Common myeloid progenitor, CD34-positive (primary cell): ENCODE measurements around the gene DLK2.

Experiments used
- CTCF ChIA-PET: fragments of 350-600 bp; sonication (Branson Sonifier 250); formaldehyde crosslinking; loops from one replicate; lab custom pipeline; 2021; ENCODE audit warnings: antibody characterized with exemption; lab: Charles Lee
- POLR2A ChIA-PET: fragments of 350-600 bp; sonication (Branson Sonifier 250); formaldehyde crosslinking; loops from one replicate; lab custom pipeline; 2021; ENCODE audit warnings: antibody characterized with exemption; lab: Charles Lee
- DNase-seq, 3 donors: peaks; one replicate each; pipeline versions ENCODE4 v3.0.0 to v3.0.0-alpha.2; 2013
- H3K27ac ChIP-seq, 2 experiments: 1 replicate in 1 of 2; 2 replicates in 1 of 2; pipeline ENCODE4 v1.7.0; 2013; ENCODE audit warnings: inconsistent platforms in 2 of 2, low read length in 2 of 2, mild to moderate bottlenecking in 2 of 2, low read depth in 1 of 2, moderate library complexity in 1 of 2; ENCODE audit not compliant: severe bottlenecking in 2 of 2, insufficient read depth in 1 of 2, poor library complexity in 1 of 2
- H3K27me3 ChIP-seq, 5 experiments: replicated peaks in 2 of 5; 1 replicate in 3 of 5; 2 replicates in 2 of 5; pipeline versions ENCODE4 v1.6.1 to v1.7.0; 2013; ENCODE audit warnings: low read length in 4 of 5, mild to moderate bottlenecking in 2 of 5, moderate library complexity in 2 of 5, inconsistent platforms in 1 of 5; ENCODE audit not compliant: insufficient read depth in 5 of 5, control insufficient read depth in 4 of 5
- H3K36me3 ChIP-seq, 4 experiments: 1 replicate in 2 of 4; 2 replicates in 2 of 4; pipeline versions ENCODE4 v1.6.1 to v1.7.0; 2013; ENCODE audit warnings: low read length in 3 of 4, control low read depth in 1 of 4, mild to moderate bottlenecking in 1 of 4; ENCODE audit not compliant: control insufficient read depth in 4 of 4, insufficient read depth in 4 of 4
- H3K4me1 ChIP-seq, 4 experiments: 1 replicate in 3 of 4; 2 replicates in 1 of 4; pipeline versions ENCODE4 v1.6.1 to v1.7.1; 2013; ENCODE audit warnings: low read length in 3 of 4, mild to moderate bottlenecking in 3 of 4, control low read depth in 1 of 4, inconsistent platforms in 1 of 4, moderate library complexity in 1 of 4; ENCODE audit not compliant: control insufficient read depth in 4 of 4, insufficient read depth in 4 of 4; ENCODE audit errors: control extremely low read depth in 1 of 4
- H3K4me3 ChIP-seq, 7 experiments: 1 replicate in 4 of 7; 2 replicates in 3 of 7; pipeline versions ENCODE4 v1.5.1 to v1.7.0; 2013; ENCODE audit warnings: mild to moderate bottlenecking in 7 of 7, low read length in 6 of 7, moderate library complexity in 6 of 7, inconsistent platforms in 2 of 7, low read depth in 2 of 7, control low read depth in 1 of 7; ENCODE audit not compliant: insufficient read depth in 4 of 7, control insufficient read depth in 1 of 7; ENCODE audit errors: extremely low read depth in 1 of 7
- H3K9me3 ChIP-seq, 5 experiments: 1 replicate in 4 of 5; 2 replicates in 1 of 5; pipeline versions ENCODE4 v1.6.1 to v1.7.1; 2013; ENCODE audit warnings: low read length in 4 of 5, mild to moderate bottlenecking in 2 of 5, inconsistent platforms in 1 of 5, low read depth in 1 of 5, moderate library complexity in 1 of 5; ENCODE audit not compliant: control insufficient read depth in 4 of 5, insufficient read depth in 2 of 5; ENCODE audit errors: control extremely low read depth in 1 of 5
- WGBS: methylation state at CpG from one replicate; pipeline ENCODE4 v1.1.5; 2013; ENCODE audit not compliant: insufficient coverage; 5-methylcytosine and 5-hydroxymethylcytosine counted together

The DLK2 gene

DNA sequence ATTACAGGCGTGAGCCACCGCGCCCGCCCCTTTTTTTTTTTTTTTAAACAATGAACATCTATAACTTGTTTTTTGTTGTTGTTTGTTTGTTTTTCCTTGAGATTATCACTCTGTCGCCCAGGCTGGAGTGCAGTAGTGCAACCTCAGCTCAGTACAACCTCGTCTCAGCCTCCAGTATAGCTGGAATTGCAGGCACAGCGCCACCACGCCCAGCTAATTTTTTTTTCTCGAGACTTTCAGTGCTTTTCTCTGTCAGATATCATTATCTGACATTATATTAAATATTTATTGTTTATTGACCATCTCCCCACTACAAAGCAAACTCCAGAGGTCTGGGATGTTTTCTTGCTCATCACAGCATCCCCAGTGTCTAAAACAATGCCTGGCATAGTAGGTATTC is 2.3 kb upstream of the DLK2 start:
- no peak for DNase-seq
- Histone ChIP-seq H3K4me3 (no peak overlapping the region), H3K27ac (no peak overlapping the region), H3K9me3 (peaks cover 0 to 4% (median 0%) of the 10 kb centered on the region in 5 experiments), H3K36me3 (peaks cover 0 to 8% (median 3%) of the 10 kb centered on the region in 4 experiments), H3K27me3 (peaks cover 0 to 49% (median 16%) of the 10 kb centered on the region in 5 experiments), H3K4me1 (peaks cover 0 to 15% (median 14%) of the 10 kb centered on the region in 4 experiments)
- WGBS, result 17% methylated on average over 2 of the region's 9 CpGs
- CTCF ChIA-PET, result interaction anchor here (0.6 to 3.0 kb wide), 3 partner anchors 37 to 118 kb away, joined by 3 to 20 read pairs (median 5); partner anchors contain the start of genes POLH and XPO5
- POLR2A ChIA-PET, result interaction anchor here (0.7 kb wide), 1 partner anchor 52 kb away, joined by 4 read pairs; no protein-coding TSS in a partner anchor

DNA sequence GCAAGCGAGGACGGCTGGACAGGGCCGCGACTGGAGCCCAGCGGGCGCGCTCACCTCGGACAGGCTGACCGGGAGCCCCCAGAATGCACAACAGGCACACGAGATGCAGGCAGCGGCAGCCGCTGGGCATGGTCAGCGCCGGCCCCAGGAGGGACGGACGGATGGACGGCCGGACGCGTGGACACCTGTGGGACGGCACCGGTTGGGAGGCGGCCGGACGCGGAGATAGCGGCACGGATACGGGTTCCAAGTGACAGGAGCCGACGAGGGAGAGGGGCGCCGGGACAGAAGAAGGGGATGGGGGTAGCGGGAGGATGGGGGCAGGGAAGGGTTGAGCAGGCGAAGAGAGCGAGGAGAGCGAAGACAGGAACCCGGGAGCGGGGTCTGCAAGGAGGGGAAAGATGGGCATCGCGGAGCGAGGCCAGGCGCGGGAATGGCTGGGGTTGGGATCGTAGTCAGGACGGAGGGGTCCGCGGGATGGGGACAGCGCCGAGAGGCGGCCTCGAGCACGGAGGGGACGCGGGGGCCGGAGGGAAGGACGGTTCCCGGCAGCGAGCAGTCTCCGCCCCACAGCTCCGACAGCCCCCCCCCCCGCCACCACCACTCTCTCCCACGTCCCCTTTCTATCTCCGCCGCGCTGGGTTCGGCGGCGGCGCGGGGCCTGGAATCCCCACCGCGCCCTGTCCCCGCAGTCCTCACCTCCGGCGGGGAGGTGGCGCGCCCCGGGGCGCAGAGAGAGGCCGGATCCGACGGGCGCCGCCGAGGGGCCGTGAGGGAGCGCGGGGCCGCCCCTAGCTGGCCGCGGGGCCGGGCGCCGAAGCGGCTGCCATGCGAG is 435 bp downstream of the DLK2 start:
- Histone ChIP-seq H3K4me1 (peaks cover 0 to 15% (median 14%) of the 10 kb centered on the region in 4 experiments), H3K36me3 (peaks cover 0 to 24% (median 16%) of the 10 kb centered on the region in 4 experiments), H3K4me3 (peak overlapping the region; percentile 30 to 80 (median 65)), H3K9me3 (peaks cover 0 to 4% (median 0%) of the 10 kb centered on the region in 5 experiments), H3K27ac (no peak overlapping the region), H3K27me3 (peaks cover 0 to 40% (median 12%) of the 10 kb centered on the region in 5 experiments)
- ChIA-PET POLR2A (interaction anchor here (0.6 kb wide), 1 partner anchor 158 kb away, joined by 3 read pairs; no protein-coding TSS in a partner anchor), CTCF (interaction anchor here (0.7 to 3.5 kb wide), 8 partner anchors 17 to 72 kb away, joined by 3 to 32 read pairs (median 4); no protein-coding TSS in a partner anchor)
- DNase-seq, result peak in 2 of 3 donors; percentile 35 to 69
- WGBS, result under 1% methylated on average over 74 of the region's 97 CpGs

- H3K27me3 ChIP-seq, result peaks cover 0 to 35% (median 8%) of the 10 kb centered on the region in 5 experiments
- DNase-seq, result peak in 2 of 3 donors; percentile 55 to 70
- peak overlapping the region; percentile 30 to 80 (median 65) for H3K4me3 ChIP-seq
- POLR2A ChIA-PET, result no interaction called here
- CTCF ChIA-PET, result interaction anchor here (1.6 to 3.5 kb wide), 4 partner anchors 10 to 62 kb away, joined by 3 to 32 read pairs (median 6); no protein-coding TSS in a partner anchor
- H3K27ac ChIP-seq, result no peak overlapping the region
- H3K4me1 ChIP-seq, result peaks cover 0 to 15% (median 14%) of the 10 kb centered on the region in 4 experiments
- H3K36me3 ChIP-seq, result peaks cover 0 to 30% (median 21%) of the 10 kb centered on the region in 4 experiments
- WGBS, result 24% methylated on average over 17 of the region's 17 CpGs
- peaks cover 0 to 4% (median 0%) of the 10 kb centered on the region in 5 experiments for H3K9me3 ChIP-seq
Measured at GRCh38 chr6:43454290-43454695, 1.1 kb downstream of the DLK2 start.

DNA sequence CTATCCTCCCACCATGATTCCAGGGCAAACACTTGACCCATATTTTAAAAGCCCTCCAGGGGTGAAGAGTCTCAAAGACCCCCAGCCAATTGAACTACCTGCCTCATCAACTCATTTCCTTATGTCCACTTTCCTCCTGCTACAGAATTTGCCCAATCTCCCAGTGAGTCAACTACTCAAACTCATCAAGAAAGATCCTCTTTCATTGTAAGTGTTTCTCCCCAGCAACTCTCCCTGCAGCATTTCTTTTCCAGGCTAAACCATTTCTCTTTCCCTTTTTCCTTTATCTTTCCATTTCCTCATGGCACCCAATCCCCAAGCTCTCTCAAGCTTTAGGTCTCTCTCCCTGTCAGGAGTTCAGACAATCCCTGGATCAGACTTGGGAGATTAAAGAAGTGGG is 1.5 kb downstream of the DLK2 start:
- CTCF ChIA-PET, result interaction anchor here (1.6 to 3.5 kb wide), 4 partner anchors 10 to 62 kb away, joined by 3 to 32 read pairs (median 6); no protein-coding TSS in a partner anchor

DNA sequence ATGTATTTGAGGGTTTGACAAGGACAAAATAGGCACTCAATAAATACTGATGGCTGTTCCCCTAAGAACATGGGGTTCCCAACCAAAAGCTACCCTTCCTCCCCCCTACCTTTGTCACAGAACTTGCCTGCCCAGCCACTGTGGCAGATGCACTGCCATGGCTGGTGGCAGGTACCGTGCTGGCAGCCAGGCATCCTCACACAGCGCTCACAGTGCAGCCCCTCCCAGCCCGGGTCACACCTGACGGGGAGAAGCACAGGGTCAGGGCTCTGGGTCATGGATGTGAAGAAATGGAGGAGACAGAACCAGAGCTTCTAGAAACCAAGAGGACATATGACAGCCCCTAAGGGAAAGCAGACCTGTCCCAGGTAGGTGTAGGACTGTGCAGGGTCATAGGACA is 2.5 kb downstream of the DLK2 start:
- ChIA-PET CTCF (interaction anchor here (0.6 to 3.5 kb wide), 8 partner anchors 9 to 53 kb away, joined by 3 to 32 read pairs (median 4); partner anchors contain the start of gene ABCC10), POLR2A (no interaction called here)
- H3K9me3 ChIP-seq, result peaks cover 0 to 4% (median 0%) of the 10 kb centered on the region in 5 experiments
- no peak overlapping the region for H3K4me3 ChIP-seq
- H3K27me3 ChIP-seq, result peaks cover 0 to 32% (median 8%) of the 10 kb centered on the region in 5 experiments
- peaks cover 0 to 15% (median 14%) of the 10 kb centered on the region in 4 experiments for H3K4me1 ChIP-seq
- WGBS, result 100% methylated on average over 4 of the region's 4 CpGs
- DNase-seq, result no peak
- no peak overlapping the region for H3K27ac ChIP-seq
- peaks cover 0 to 40% (median 28%) of the 10 kb centered on the region in 4 experiments for H3K36me3 ChIP-seq

More for the DNA sequence above, 1.5 kb downstream of the DLK2 start:
- peaks cover 0 to 35% (median 8%) of the 10 kb centered on the region in 5 experiments for H3K27me3 ChIP-seq
- POLR2A ChIA-PET, result no interaction called here
- peaks cover 0 to 34% (median 23%) of the 10 kb centered on the region in 4 experiments for H3K36me3 ChIP-seq
- no peak overlapping the region for H3K27ac ChIP-seq
- peaks cover 0 to 15% (median 14%) of the 10 kb centered on the region in 4 experiments for H3K4me1 ChIP-seq
- no peak for DNase-seq
- no peak overlapping the region for H3K4me3 ChIP-seq
- H3K9me3 ChIP-seq, result peaks cover 0 to 4% (median 0%) of the 10 kb centered on the region in 5 experiments

DNA sequence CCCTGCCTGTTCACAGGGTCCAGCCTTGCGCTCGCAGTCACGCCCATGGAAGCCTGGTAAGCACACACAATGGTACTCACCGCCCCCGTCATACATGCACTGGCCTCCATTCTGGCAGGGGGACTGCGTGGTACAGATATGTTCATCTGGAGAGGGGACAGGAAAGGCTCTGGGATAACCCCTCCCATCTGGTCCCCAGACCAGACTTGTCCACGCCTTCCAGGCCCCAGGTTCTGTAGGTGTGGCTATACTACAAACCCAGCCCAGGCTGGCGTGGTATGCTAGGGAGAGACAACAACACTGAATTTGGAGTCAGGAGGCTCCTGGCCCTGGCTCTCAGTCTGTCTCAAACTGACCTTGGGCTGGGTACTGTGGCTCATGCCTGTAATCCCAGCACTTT is 3.4 kb downstream of the DLK2 start:
- H3K4me3 ChIP-seq, result no peak overlapping the region
- CTCF ChIA-PET, result interaction anchor here (1.2 to 3.5 kb wide), 4 partner anchors 41 to 54 kb away, joined by 3 to 32 read pairs (median 6); no protein-coding TSS in a partner anchor
- POLR2A ChIA-PET, result no interaction called here
- peaks cover 0 to 15% (median 14%) of the 10 kb centered on the region in 4 experiments for H3K4me1 ChIP-seq
- DNase-seq, result no peak
- 99% methylated on average over 8 of the region's 8 CpGs for WGBS
- peaks cover 0 to 4% (median 0%) of the 10 kb centered on the region in 5 experiments for H3K9me3 ChIP-seq
- H3K36me3 ChIP-seq, result peaks cover 0 to 49% (median 32%) of the 10 kb centered on the region in 4 experiments
- H3K27me3 ChIP-seq, result peaks cover 0 to 27% (median 6%) of the 10 kb centered on the region in 5 experiments
- H3K27ac ChIP-seq, result no peak overlapping the region
